ENCODE data around the gene PLOD3.

- TF ChIP-seq CTCF (optimal IDR thresholded peaks at IDR 0.05 in 1 of 3, IDR thresholded peaks at IDR 0.05 in 1 of 3, conservative IDR thresholded peaks at IDR 0.05 in 1 of 3; ENCODE audit: extremely low read depth in 1 of 3, insufficient read depth in 2 of 3, low read length in 3 of 3) (no peak), EZH2 (IDR thresholded peaks at IDR 0.05; ENCODE audit: low read length) (no peak)
Measured at GRCh38 chr7:101237206-101238067, 20.1 kb upstream of the PLOD3 start, which contains the start of gene CLDN15.

Measured in keratinocyte (primary cell).